NCI-H1436 treated with DMSO at 0.1 percent for 48 hours (cell line): ENCODE results near the gene KLRC1.
"Not testable (repeated sequence)": the region's sequence is repeated elsewhere in the genome, so short reads cannot be mapped to it uniquely, and the experiment has no call there.

ENCODE experiments used
- DNase-seq: peaks from one replicate; lab custom pipeline; 2025; lab: John Stamatoyannopoulos, UW

Gene KLRC1

DNA sequence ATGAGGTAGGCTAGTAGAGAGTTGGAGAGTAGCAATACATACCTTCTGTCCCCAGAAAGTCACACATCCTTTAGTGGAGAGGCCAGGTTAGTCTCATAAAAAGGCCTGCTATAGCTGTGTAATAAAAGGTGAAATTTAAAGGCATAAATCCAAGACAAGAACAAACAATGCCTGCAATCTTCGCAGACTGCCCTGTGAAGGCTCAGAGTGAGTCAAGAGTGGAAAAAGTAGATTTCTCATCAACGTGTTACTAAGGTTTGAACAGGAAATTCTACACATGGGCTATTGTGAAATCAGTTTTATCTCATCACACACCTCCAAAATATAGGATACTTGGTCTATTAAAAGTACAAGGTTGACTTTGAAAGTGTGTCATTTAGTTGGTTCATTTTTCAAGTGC lies at the start of gene KLRC1:
TSS of gene KLRC1 (minus strand) at position 222 of the 400 bp plus-strand sequence. CDS start 2,221 bp downstream, outside the sequence.
- no peak for DNase-seq

- no peak for DNase-seq
Observed at GRCh38 chr12:10501030-10501429, 47.9 kb upstream of the KLRC1 start.

DNA sequence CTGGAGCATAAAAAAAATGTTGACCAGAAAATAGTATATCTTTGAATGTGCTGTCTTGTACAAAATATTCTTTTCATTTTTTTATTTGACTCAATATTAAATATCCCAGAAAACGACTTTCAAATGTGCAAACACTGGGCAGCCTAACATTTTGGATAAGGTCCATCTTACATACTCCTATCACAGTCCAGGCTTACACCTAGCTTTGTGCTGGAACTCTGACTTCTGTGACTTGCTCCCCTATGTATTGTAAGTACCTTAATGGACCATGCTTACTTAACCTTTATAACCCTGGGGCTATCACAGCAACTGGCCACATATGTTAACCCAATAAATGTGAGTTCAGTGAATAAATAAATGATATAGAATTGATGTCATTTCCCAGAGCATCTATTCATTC lies 44.9 kb upstream of the KLRC1 start:
- DNase-seq = no peak

GRCh38 chr12:10497602-10498001 lies 44.4 kb upstream of the KLRC1 start:
- DNase-seq = no peak

DNA sequence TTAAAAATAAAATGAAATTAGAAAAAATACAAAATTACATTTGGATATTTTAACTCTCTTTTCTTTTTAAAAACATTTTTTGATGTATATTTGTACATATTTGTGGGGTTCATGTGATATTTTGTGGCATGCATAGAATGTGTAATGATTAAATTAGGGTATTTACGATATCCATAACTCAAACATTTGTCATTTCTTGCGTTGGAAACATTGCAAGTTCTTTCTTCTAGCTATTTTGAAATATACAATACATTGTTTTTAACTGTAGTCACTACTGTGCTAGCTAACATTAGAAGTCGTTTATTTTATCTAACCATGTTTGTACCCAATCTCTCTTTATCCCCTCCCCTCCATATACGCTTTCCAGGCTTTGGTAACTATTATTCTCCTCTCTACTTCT lies 38.6 kb upstream of the KLRC1 start:
- DNase-seq = no peak

- DNase-seq = not testable (repeated sequence)
Observed at GRCh38 chr12:10487328-10487727, 34.2 kb upstream of the KLRC1 start.

- DNase-seq = not testable (repeated sequence)
Observed at GRCh38 chr12:10481901-10482300, 28.7 kb upstream of the KLRC1 start.

- DNase-seq = not testable (repeated sequence)
Observed at GRCh38 chr12:10472808-10473207, 19.6 kb upstream of the KLRC1 start.

- DNase-seq = no peak
Observed at GRCh38 chr12:10469701-10470100, 16.5 kb upstream of the KLRC1 start.

DNA sequence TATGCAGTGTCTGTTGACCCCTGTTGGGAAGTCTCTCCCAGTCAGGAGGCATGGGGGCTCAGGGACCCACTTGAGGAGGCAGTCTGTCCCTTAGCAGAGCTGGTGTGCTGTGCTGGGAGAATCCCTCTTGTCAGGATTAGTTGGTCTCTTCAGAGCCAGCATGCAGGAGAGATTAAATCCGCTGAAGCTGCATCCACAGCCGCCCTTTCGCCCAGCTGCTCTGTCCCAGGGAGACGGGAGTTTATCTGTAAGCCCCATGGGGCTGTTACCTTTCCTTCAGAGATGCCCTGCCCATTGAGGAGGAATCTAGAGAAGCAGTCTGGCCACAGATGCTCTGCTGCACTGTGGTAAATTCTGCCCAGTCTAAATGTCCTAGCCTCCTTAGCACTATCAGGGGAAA lies 13.1 kb upstream of the KLRC1 start:
- DNase-seq = no peak

DNA sequence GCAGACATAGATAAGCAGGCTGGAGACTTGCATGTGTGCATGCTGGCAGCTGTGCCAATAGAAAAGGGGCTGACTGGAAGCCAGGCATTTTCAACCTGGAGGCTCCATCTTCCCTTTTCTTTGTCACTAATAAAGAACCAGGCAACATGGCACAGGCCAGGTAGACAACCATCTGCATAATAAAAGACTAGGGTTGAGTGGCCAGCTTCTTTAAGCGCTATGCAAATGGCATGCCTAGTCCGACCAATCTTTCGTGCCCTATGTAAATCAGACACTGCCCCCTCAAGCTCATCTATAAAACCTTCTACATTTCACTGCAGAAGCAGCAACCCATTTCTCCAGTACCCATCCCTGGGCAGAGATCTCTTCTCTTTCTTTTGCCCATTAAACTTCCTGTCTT lies 4.6 kb upstream of the KLRC1 start:
- no peak for DNase-seq

GRCh38 chr12:10456856-10457255 lies 3.7 kb upstream of the KLRC1 start:
- no peak for DNase-seq

GRCh38 chr12:10455766-10456165 lies 2.6 kb upstream of the KLRC1 start:
- no peak for DNase-seq

DNA sequence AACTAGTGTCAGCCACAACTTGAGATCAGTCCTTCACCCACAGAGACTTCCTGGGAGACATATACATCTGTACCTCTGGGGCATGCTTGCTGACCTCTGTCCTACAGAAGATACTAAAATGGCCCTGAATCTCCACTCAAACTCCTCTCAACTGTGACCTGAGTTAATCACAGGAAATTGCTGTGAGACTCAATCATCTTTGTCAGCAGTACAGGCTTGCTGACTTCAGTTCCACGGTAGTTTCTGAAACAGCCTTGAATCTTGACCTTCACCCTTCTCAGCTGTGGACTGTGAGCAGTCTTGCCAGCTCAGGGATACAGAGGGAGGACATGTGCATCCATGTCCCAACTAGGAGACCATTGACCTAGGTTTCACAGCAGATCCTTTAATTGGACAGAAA lies 1.4 kb upstream of the KLRC1 start:
- no peak for DNase-seq

- DNase-seq = no peak
Observed at GRCh38 chr12:10448236-10448635, 4.9 kb downstream of the KLRC1 start.

DNA sequence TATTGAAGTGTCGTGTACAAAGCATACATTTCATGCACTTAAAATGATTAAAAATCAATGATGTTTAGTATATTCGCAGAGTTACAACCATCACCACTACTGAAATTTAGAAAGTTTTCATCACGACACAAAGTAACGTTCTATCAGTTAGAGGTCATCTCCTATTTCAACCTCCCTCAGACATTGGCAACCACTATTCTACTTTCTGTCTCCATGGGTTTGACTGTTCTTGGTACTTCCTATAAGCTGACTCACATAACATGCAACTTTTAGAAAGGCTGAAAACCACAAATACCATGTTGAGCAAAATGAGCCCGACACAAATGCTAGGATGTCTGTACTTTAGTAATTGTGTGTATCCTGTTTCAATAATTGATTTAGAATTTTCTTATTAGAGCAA lies 7.1 kb downstream of the KLRC1 start:
- DNase-seq = not testable (repeated sequence)

DNA sequence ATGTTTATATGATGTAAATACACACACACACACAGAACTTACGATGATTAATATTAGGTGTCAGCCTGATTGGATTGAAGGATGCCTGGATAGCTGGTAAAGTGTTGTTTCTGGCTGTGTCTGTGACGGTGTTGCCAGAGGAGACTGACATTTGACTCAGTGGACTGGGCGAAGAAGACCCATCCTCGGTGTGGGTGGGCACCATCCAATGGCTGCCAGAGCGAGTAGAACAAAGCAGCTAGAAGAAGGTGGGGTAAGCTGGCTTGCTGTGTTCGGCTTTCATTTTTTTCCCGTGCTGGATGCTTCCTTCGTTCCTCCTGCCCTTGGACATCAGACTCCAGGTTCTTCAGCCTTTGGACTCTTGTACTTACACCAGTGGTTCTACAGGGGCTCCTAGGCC lies 12.0 kb downstream of the KLRC1 start:
- DNase-seq = not testable (repeated sequence)

DNA sequence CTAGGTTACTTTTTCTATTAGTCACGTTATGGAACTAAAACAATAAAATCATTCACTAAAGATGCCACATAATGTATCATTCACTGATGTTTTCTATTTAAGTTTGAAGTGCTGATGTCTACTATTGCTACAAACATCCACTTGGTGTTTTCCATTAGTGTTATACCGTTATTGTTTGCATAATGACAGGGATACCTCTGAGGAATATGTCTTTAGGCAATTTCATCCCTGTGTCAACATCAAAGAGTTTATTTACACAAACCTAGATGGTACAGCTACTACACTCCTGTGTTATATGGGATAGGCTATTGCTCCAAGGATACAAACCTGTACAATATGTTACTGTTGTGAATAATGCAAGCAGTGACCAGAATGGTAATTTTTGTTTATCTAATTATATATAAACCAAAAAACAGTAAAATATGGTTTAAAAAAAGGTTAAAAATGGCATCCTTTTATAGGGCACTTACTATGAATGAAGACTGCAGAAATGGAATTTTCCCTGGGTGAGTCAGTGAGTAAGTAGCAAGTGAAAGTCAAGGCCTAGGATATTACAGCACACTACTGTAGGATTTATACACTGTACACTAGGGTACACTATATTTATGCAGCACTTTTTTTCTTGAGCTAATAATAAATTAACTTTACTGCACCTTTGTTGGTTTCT lies 13.4 kb downstream of the KLRC1 start:
- not testable (repeated sequence) for DNase-seq

GRCh38 chr12:10437601-10438000 lies 15.6 kb downstream of the KLRC1 start:
- not testable (repeated sequence) for DNase-seq

- not testable (repeated sequence) for DNase-seq
Observed at GRCh38 chr12:10435816-10436215, 17.4 kb downstream of the KLRC1 start, which contains the start of gene KLRC2. Gene KLRC2, minus strand, starts transcription at chr12:10436010. Its CDS starts 24 bp downstream, at chr12:10435986.

DNA sequence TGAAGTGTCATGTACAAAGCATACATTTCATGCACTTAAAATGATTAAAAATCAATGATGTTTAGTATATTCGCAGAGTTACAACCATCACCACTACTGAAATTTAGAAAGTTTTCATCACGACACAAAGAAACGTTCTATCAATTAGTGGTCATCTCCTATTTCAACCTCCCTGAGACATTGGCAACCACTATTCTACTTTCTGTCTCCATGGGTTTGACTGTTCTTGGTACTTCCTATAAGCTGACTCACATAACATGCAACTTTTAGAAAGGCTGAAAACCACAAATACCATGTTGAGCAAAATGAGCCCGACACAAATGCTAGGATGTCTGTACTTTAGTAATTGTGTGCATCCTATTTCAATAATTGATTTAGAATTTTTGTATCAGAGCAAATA lies 22.6 kb downstream of the KLRC1 start:
- DNase-seq = not testable (repeated sequence)

DNA sequence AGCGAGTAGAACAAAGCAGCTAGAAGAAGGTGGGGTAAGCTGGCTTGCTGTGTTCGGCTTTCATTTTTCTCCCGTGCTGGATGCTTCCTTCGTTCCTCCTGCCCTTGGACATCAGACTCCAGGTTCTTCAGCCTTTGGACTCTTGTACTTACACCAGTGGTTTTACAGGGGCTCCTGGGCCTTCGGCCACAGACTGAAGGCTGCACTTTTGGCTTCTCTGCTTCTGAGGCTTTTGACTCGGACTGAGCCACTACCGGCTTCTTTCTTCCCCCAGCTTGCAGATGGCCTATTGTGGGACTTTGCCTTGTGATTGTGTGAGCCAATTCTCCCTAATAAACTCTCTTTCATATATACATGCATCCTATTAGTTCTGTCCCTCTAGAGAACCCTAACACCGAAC lies 27.2 kb downstream of the KLRC1 start:
- DNase-seq = not testable (repeated sequence)

- DNase-seq = not testable (repeated sequence)
Observed at GRCh38 chr12:10424260-10424899, 28.8 kb downstream of the KLRC1 start.

GRCh38 chr12:10422159-10422558 lies 31.0 kb downstream of the KLRC1 start:
- DNase-seq = not testable (repeated sequence)
